Activated CD4-positive, alpha-beta T cell treated with anti-CD3 and anti-CD28 coated beads, Interleukin-2, amount 10 ng/mL, durations not matched to agents 7 days and 5 days (primary cell): Measurements from ENCODE around the gene HP. TPM values are rescaled to one million over a fixed set of nuclear protein-coding genes. Genes with fewer than 3 reads are reported as not detected.
"Not testable (repeated sequence)": the region's sequence is repeated elsewhere in the genome, so short reads cannot be mapped to it uniquely, and the experiment has no call there.

Experiments used
- CTCF ChIA-PET: fragments of 350-600 bp; sonication (Branson Sonifier 250); formaldehyde crosslinking; loops from one replicate; lab custom pipeline; 2021; ENCODE audit warnings: antibody characterized with exemption; lab: Charles Lee
- POLR2A ChIA-PET: fragments of 350-600 bp; sonication (Branson Sonifier 250); formaldehyde crosslinking; loops from one replicate; lab custom pipeline; 2021; ENCODE audit warnings: antibody characterized with exemption; lab: Charles Lee
- DNase-seq: peaks from one replicate; pipeline ENCODE4 v3.0.0-alpha.2; 2020
- H3K27ac Mint-ChIP-seq: one replicate; pipeline ENCODE4 v1.8.0; 2021; ENCODE audit warnings: mild to moderate bottlenecking, moderate library complexity, mixed read lengths
- H3K27me3 Mint-ChIP-seq: one replicate; pipeline ENCODE4 v1.8.0; 2021; ENCODE audit warnings: mixed read lengths
- H3K36me3 Mint-ChIP-seq: one replicate; pipeline ENCODE4 v1.8.0; 2021; ENCODE audit warnings: low read depth, mixed read lengths
- H3K4me1 Mint-ChIP-seq: one replicate; pipeline ENCODE4 v1.8.0; 2021; ENCODE audit warnings: mixed read lengths
- H3K4me3 Mint-ChIP-seq: one replicate; pipeline ENCODE4 v1.8.0; 2021; ENCODE audit warnings: mild to moderate bottlenecking, moderate library complexity, mixed read lengths
- H3K9me3 Mint-ChIP-seq: one replicate; pipeline ENCODE4 v1.8.0; 2021; ENCODE audit warnings: mixed read lengths
- total RNA-seq, 2 experiments: library from RNA; stranded (reverse); gene quantifications; one replicate each; pipeline ENCODE4 v1.2.3, GENCODE V29; 2021

The HP gene
- total RNA-seq, 2 experiments from 2014 or later, result not detected

- CTCF ChIA-PET, result no interaction called here
- no peak for DNase-seq
- peaks cover 4% of the 10 kb centered on the region for H3K36me3 Mint-ChIP-seq
Measured at GRCh38 chr16:72050769-72051464, 3.4 kb upstream of the HP start.

GRCh38 chr16:72051818-72052217 is 2.5 kb upstream of the HP start:
- Mint-ChIP-seq H3K4me3 (no peak overlapping the region), H3K9me3 (peaks cover 10% of the 10 kb centered on the region), H3K4me1 (no peaks in the 10 kb centered on the region), H3K27ac (no peak overlapping the region), H3K27me3 (no peaks in the 10 kb centered on the region), H3K36me3 (peaks cover 4% of the 10 kb centered on the region)
- no peak for DNase-seq
- POLR2A ChIA-PET, result no interaction called here
- CTCF ChIA-PET, result no interaction called here

More at GRCh38 chr16:72050769-72051464, 3.4 kb upstream of the HP start:
- Mint-ChIP-seq H3K9me3 (peaks cover 10% of the 10 kb centered on the region), H3K4me1 (no peaks in the 10 kb centered on the region), H3K4me3 (no peak overlapping the region), H3K27me3 (no peaks in the 10 kb centered on the region), H3K27ac (no peak overlapping the region)
- POLR2A ChIA-PET, result no interaction called here

- no peaks in the 10 kb centered on the region for H3K9me3 Mint-ChIP-seq
- ChIA-PET CTCF (no interaction called here), POLR2A (no interaction called here)
- no peak overlapping the region for H3K4me3 Mint-ChIP-seq
- H3K4me1 Mint-ChIP-seq, result no peaks in the 10 kb centered on the region
- DNase-seq, result no peak
- H3K27me3 Mint-ChIP-seq, result no peaks in the 10 kb centered on the region
- no peak overlapping the region for H3K27ac Mint-ChIP-seq
- no peaks in the 10 kb centered on the region for H3K36me3 Mint-ChIP-seq
Measured at GRCh38 chr16:72055911-72056310, 1.6 kb downstream of the HP start.

- H3K4me3 Mint-ChIP-seq, H3K27ac Mint-ChIP-seq, H3K4me1 Mint-ChIP-seq, DNase-seq, H3K9me3 Mint-ChIP-seq, CTCF ChIA-PET, POLR2A ChIA-PET, H3K27me3 Mint-ChIP-seq, H3K36me3 Mint-ChIP-seq: not testable (repeated sequence)
Measured at GRCh38 chr16:72057313-72057712, 3.0 kb downstream of the HP start.

GRCh38 chr16:72059060-72059459 is 4.8 kb downstream of the HP start:
- H3K4me3 Mint-ChIP-seq, H3K36me3 Mint-ChIP-seq, H3K27me3 Mint-ChIP-seq, CTCF ChIA-PET, H3K27ac Mint-ChIP-seq, POLR2A ChIA-PET, DNase-seq, H3K4me1 Mint-ChIP-seq, H3K9me3 Mint-ChIP-seq: not testable (repeated sequence)

- H3K36me3 Mint-ChIP-seq, result no peaks in the 10 kb centered on the region
- POLR2A ChIA-PET, result no interaction called here
Measured at GRCh38 chr16:72060405-72060804, 6.1 kb downstream of the HP start.

GRCh38 chr16:72061564-72061963 is 7.3 kb downstream of the HP start:
- CTCF ChIA-PET, result no interaction called here
- Mint-ChIP-seq H3K9me3 (no peaks in the 10 kb centered on the region), H3K36me3 (no peaks in the 10 kb centered on the region), H3K27me3 (no peaks in the 10 kb centered on the region), H3K27ac (no peak overlapping the region), H3K4me3 (no peak overlapping the region), H3K4me1 (no peaks in the 10 kb centered on the region)
- POLR2A ChIA-PET, result no interaction called here
- DNase-seq, result no peak

More at GRCh38 chr16:72060405-72060804, 6.1 kb downstream of the HP start:
- H3K4me3 Mint-ChIP-seq, result no peak overlapping the region
- no peaks in the 10 kb centered on the region for H3K9me3 Mint-ChIP-seq
- CTCF ChIA-PET, result no interaction called here
- no peak for DNase-seq
- no peaks in the 10 kb centered on the region for H3K27me3 Mint-ChIP-seq
- no peaks in the 10 kb centered on the region for H3K4me1 Mint-ChIP-seq
- H3K27ac Mint-ChIP-seq, result no peak overlapping the region

- H3K4me3 Mint-ChIP-seq, result no peak overlapping the region
- H3K4me1 Mint-ChIP-seq, result no peaks in the 10 kb centered on the region
- POLR2A ChIA-PET, result no interaction called here
- H3K27ac Mint-ChIP-seq, result no peak overlapping the region
- H3K27me3 Mint-ChIP-seq, result no peaks in the 10 kb centered on the region
- no peaks in the 10 kb centered on the region for H3K36me3 Mint-ChIP-seq
- no peak for DNase-seq
- H3K9me3 Mint-ChIP-seq, result no peaks in the 10 kb centered on the region
- CTCF ChIA-PET, result no interaction called here
Measured at GRCh38 chr16:72064361-72064894, 10.1 kb downstream of the HP start.

- H3K9me3 Mint-ChIP-seq, result no peaks in the 10 kb centered on the region
- peak; percentile 29 for DNase-seq
- no peak overlapping the region for H3K4me3 Mint-ChIP-seq
- H3K4me1 Mint-ChIP-seq, result no peaks in the 10 kb centered on the region
- ChIA-PET CTCF (no interaction called here), POLR2A (no interaction called here)
- H3K27me3 Mint-ChIP-seq, result no peaks in the 10 kb centered on the region
- no peak overlapping the region for H3K27ac Mint-ChIP-seq
- H3K36me3 Mint-ChIP-seq, result no peaks in the 10 kb centered on the region
Measured at GRCh38 chr16:72066747-72067146, 12.4 kb downstream of the HP start.

GRCh38 chr16:72068930-72069329 is 14.6 kb downstream of the HP start:
- Mint-ChIP-seq H3K27me3 (no peaks in the 10 kb centered on the region), H3K27ac (no peak overlapping the region), H3K4me3 (no peak overlapping the region), H3K9me3 (no peaks in the 10 kb centered on the region), H3K36me3 (no peaks in the 10 kb centered on the region), H3K4me1 (no peaks in the 10 kb centered on the region)
- POLR2A ChIA-PET, result no interaction called here
- CTCF ChIA-PET, result no interaction called here
- no peak for DNase-seq

- ChIA-PET POLR2A (no interaction called here), CTCF (interaction anchor here (0.8 kb wide), 1 partner anchor 10 kb away, joined by 3 read pairs; no protein-coding TSS in a partner anchor)
- Mint-ChIP-seq H3K36me3 (no peaks in the 10 kb centered on the region), H3K27me3 (no peaks in the 10 kb centered on the region), H3K27ac (no peak overlapping the region), H3K4me1 (no peaks in the 10 kb centered on the region), H3K9me3 (no peaks in the 10 kb centered on the region), H3K4me3 (no peak overlapping the region)
- DNase-seq, result no peak
Measured at GRCh38 chr16:72072514-72073342, 18.4 kb downstream of the HP start.

GRCh38 chr16:72073560-72074230 is 19.4 kb downstream of the HP start:
- no peaks in the 10 kb centered on the region for H3K27me3 Mint-ChIP-seq

GRCh38 chr16:72075067-72075466 is 20.8 kb downstream of the HP start:
- H3K36me3 Mint-ChIP-seq, DNase-seq, H3K4me3 Mint-ChIP-seq, POLR2A ChIA-PET, H3K27me3 Mint-ChIP-seq, H3K27ac Mint-ChIP-seq, H3K4me1 Mint-ChIP-seq, H3K9me3 Mint-ChIP-seq: not testable (repeated sequence)
- CTCF ChIA-PET, result interaction anchor here (0.7 kb wide), 1 partner anchor 10 kb away, joined by 3 read pairs; no protein-coding TSS in a partner anchor

More at GRCh38 chr16:72073560-72074230, 19.4 kb downstream of the HP start:
- CTCF ChIA-PET, result no interaction called here
- Mint-ChIP-seq H3K36me3 (no peaks in the 10 kb centered on the region), H3K27ac (no peak overlapping the region), H3K4me3 (no peak overlapping the region), H3K9me3 (no peaks in the 10 kb centered on the region), H3K4me1 (no peaks in the 10 kb centered on the region)
- POLR2A ChIA-PET, result no interaction called here
- DNase-seq, result no peak
